Measurements from ENCODE around the gene C11orf21.

The C11orf21 gene

GRCh38 chr11:2258501-2259465, 42.9 kb downstream of the C11orf21 start:
- peak; percentile 13 for DNase-seq

DNA sequence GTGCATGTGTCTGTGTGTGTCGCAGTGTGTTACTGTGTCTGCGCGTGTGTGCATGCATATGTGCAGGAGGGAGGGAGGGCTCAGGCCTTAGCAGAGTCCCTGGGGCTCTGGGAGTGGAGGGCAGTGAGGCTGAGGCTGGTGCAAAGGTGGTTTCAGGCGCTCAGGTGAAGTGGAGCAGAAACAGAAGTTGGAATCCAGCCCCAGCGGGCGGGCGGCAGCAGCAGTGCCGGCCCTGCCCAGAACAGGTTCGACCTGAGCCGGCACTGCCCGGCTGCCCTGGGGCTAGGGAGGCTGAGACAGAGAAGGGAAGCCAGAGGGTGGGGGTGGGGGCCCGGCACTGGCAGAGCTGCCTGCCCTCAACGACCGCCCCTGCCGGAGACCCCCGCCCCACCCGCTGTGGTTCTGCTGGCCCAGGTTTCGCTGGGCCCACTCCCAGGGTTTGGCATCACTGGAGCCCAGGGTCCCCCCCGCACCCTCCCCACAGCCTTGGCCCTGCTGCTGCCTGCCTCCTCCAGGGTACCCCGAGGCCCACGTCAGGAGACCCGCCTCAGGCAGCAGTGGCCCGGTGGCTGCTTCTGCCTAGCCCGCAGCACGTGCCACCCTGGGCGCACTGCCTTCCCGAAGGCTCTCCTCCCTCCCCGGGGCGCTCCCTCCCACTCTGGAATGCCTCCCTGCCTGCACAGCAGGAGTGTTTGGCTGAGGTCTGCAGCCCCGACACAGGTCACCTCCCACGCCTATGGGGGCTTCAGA, 44.6 kb downstream of the C11orf21 start:
- peak; percentile 15 for DNase-seq

GRCh38 chr11:2256293-2256913, 45.3 kb downstream of the C11orf21 start:
- DNase-seq: no peak

DNA sequence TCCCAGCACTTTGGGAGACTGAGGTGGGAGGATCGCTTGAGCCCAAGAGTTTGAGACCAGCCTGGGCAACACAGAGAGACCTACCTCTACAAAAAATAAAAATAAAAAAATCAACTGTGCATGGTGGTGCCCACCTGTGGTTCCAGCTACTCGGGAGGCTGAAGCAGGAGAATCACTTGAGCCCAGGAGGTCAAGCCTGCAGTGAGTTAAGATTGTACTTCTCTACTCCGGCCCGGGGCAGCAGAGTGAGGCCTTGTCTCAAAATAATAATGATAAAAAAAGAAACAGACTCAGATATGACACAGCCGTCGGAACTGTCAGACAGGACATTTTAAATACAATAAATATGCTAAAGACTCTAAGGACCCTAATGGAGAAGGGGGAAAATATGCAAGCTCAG, 49.7 kb downstream of the C11orf21 start:
- DNase-seq: no peak

DNA sequence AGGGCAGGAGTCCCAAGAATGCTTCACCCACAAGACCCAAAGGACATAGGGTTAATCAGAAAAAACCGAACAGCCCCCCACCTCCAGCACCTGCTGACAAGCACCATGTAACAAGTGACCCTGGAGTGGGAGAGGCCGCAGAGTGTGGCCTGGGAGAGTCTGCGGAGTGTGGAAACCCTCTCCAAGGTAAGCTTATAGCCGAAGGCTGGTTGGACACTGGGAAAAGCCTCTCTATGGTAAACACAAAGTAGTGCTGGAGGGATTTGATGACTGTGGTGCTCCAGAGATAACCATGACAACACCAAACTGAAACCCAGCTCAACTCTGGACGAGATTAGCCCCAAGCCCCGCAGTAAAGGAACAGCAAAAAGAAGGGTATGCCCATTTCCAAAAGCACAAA, 50.6 kb downstream of the C11orf21 start:
- DNase-seq: no peak

DNA sequence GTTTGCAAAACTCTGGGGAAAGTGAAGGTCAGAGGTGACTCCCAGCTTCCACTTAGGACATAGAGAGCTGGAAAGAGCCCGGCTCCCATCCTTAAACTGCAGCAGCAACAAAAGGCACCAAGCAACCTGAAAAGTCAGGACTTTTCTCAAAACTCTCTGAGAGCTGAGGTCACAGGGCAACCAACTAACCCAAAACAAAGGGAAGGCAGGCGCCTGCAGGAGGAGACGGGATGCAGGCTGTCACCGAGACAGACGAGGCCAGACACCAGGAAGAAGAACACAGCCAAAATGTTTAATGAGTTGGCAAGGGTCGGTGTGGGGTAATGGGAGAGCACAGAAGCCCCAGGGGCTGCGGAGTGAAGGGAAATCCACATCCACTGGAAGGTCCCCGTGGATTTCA, 51.2 kb downstream of the C11orf21 start:
- no peak for DNase-seq

DNA sequence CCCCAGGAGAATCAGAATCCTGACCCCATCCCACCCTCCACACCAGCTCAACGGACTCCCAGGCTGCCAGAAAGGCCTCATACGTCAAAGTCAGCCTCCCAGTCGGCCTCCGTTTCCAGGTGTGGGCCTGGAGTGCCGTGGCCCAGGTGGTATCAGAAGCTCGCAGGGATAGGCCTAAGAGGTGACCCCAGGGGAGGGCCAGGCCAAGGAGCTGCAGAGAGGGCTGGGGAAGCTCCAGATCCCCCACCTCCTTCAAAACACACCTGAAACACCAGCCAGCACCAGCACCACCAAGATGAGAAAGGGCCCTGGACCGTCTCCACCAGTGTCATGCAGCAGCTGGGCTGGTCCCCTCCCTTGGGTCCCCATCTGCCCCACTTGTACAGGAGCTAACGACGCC, 51.7 kb downstream of the C11orf21 start:
- no peak for DNase-seq

DNA sequence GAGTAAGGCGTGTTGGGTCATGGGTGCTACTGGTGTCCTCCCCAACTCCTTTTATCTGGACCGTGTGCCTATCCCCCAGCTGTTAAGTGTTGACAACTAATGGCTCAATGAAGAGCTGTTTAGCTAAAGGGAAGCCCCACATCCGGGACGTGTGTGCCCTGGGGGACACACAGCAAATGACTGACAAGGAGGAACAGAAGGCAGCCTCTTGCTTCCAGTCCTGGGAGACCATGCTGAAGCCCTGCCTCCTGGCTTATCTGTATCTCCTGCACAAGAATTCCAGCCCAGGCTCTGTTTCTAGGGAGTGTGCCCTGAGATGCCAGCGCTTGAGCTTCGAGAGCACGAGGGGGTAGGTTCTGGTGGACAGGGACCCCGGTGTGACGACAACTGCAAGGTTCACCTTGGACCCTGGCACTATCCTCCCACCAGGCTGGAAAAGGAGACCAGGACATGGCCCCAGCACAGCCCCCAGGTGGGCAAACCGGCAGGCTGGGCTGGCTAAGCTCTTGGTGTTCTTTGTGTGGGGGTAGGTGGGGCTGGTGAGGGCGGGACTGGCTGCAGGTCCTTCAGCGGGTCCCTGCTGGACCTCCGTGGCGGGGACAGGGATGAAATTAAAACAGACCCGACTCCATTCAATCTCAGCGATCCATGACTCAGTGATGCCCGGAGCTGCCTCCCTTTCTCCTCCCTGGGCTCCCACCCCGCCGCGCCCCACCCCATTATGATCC, 52.4 kb downstream of the C11orf21 start:
- DNase-seq: peak; percentile 10

GRCh38 chr11:2248762-2249161, 53.0 kb downstream of the C11orf21 start:
- no peak for DNase-seq

- no peak for DNase-seq
These were observed 53.5 kb downstream of the C11orf21 start for GRCh38 chr11:2248242-2248641.

GRCh38 chr11:2247496-2247895, 54.2 kb downstream of the C11orf21 start:
- no peak for DNase-seq
